ENCODE results near the gene TEKT2.

- TF ChIP-seq CTCF (IDR thresholded peaks at IDR 0.05) (no peak), POLR2A (IDR thresholded peaks at IDR 0.05) (no peak)
Measured at GRCh38 chr1:36081926-36082485, 1.9 kb upstream of the TEKT2 start.
